ENCODE measurements around the gene ABR.

Gene ABR

DNA sequence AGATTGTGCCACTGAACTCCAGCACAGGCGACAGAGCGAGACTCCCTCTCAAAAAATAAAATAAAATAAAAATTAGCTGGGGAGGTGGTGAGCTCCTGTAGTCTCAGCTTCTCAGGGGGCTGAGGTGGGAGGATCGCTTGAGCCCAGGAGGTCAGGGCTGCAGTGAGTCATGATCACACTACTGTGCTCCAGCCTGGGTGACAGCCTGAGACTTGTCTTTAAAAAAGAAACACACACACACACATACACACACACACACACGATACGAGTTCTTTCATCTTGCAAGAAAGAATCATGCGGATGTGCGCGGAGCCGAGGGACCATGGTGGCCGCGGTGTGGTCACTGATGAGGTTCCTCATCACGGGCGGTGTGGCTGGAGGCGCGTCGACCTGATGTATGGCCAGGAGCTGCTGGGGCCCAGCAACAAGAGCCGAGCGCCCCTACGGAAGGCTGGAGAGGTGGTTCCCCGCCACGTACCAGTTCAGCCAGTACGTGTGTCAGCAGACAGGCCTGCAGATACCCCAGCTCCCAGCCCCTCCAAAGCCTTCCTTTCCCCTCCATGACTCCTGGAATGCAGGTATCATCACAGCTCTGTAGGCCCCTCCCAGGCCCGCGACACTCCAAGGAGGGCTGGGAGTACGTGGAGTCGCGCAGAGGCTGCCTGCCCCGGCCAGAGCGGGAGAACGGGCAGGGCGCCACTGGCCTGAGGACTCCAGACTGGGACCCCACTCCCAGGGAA, 220.9 kb downstream of the ABR start:
- DNase-seq (ENCODE audit: low spot score), result no peak

DNA sequence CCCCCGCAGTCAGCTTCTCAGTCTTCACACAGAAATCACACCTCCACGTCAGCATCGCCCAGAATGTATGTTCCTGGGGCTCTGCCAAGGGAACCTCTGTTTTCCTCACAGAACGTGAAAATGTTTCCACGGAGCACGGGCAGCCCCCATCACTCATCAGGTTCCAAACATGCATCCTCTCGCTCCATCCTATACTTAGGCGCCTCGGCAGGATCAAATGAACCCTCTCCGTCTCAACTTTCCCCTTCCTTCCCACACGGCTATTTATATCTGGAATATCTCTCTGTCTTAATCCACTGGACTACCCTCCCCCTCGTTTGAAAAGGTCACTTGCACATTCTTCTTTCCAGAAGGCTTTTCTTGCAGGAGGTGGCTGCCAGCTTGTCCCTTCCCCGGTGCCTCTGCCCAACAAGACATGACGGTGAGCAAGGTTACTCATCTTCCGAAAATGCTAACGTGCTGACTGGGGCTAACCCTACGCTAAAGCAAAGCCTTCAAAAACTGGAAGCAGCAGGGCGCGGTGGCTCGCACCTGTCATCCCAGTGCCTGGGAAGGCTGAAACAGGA, 221.8 kb downstream of the ABR start:
- no peak for DNase-seq (ENCODE audit: low spot score)

DNA sequence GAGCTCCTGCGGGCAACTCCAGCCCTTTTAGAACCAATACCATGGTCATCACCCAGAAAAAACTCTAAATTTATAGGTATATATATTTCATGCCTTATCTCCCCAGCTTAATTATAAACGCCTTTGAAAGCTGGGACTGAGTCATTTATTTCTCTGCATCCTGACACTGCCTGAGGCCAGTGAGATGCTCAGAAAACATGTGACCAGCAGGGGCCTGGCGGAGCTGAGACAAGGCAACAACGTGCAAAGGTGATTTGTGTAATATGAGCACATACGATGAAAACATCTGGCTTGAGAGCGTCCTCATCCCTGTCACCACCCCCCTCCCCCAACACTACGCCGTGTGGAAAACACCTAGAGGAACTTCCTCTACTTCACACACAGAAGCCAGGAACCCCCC, 222.9 kb downstream of the ABR start:
- DNase-seq (ENCODE audit: low spot score), result no peak

DNA sequence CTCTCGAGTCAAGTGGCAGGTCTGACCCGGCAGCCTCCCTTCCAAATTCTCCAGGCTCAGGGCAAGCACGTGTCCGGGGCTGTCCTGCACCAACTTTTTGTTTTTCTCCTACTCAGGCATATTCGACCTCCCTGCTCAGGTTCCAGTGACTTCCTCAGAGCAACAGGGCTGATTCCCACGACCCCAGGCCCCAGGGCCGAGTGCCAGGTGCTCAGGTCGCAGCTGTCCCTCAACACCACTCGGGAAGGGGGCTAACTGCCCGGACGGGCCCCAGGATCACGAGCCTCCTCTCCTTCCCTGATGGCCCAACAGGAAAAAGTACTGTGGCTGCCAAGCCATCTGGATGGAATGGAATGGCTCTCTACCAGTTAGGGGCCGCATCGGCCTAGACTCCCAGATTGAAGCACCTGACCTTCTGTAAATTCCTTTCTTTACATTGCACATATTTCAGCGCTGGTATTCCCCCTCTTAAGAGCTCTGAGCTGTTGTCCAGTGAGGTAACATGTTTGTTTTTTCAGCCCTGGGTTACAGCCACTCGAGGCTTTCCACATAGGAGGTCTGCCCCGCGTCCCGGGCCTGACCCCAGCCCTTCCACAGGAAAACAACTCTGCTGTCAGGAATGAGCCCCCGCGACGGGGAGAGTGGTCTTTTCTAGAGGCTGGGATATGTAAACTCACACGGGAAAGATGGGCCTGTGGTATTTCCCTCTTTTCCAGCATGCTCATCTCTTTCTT, 225.2 kb downstream of the ABR start:
- DNase-seq (ENCODE audit: low spot score), result no peak

DNA sequence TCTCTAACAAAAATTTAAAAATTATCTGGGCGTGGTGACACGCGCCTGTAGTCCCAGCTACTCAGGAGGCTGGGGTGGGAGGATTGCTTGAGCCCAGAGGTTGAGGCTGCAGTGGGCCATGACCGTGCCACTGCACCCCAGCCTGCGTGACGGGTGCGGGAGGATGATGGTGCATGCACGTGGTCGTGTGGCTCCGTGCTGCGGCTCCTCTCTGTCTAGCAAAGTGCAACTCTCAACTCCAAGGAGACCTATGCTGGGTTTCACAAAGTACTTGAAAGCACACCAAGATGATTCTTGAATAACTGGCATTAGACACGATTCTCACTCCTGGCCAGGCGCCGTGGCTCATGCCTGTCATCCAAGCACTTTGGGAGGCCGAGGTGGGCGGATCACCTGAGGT, 226.0 kb downstream of the ABR start:
- DNase-seq (ENCODE audit: low spot score), result no peak

Data from AG20443 (cell line).